ELR (cell line): ENCODE data around the gene CDKAL1.
A peak's percentile ranks its signal among the peaks of the same experiment; 100 is the strongest.
"Not testable (repeated sequence)": the region's sequence is repeated elsewhere in the genome, so short reads cannot be mapped to it uniquely, and the experiment has no call there.

Experiments used
- DNase-seq: peaks from one replicate; pipeline ENCODE4 v3.0.0-alpha.2; 2015; ENCODE audit warnings: low read depth

CDKAL1 gene

DNA sequence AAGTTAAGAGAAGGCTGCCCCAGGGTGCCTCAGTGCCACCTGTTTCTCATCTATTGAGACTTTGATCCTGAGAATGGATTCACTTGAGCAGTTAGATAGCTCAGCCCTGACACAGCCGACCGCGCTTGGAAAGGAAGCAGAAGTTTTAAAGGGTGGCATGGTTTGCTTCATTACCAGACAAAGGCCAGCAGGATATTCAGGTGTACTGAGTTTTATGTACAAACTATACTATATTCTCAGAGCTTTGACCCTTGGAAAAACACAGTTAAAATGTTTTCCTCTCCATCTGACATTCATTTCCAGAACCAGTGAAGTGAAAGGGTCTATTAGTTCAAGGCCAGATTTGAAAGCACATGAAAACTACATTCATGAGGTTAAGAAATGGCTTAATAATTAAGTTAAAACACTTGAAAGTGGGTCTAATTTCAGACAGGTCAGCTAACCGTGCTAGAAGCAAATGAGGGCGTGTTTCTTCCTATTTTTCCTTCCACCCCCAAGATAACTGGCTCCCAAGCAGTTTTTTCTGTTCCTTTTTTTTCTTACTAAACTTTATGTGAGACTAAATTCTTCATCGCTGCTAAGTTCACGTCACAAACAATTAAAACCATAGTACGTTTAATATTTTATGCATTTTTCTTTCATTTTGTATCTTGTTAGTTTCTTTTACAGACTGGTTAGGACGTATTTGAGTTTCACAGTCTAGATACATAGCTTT is 674.0 kb downstream of the CDKAL1 start:
- no peak for DNase-seq

DNA sequence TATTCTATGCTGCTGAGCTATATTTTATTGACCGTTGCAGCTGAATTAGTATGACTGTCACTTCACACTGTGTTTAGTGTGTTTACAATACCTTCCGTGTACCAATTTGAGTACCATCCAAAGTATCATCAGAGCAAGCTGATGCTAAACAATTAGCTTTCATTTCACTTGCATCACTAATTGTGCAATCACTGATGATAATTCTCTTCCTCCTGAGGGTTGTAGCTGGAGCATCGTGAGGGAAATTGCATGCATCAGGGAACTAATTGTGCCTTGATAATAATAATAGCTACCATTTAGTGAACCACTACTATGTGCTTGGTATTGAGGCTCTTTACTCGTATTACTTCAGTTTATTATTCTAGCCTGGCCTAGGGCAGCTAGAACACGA is 674.5 kb downstream of the CDKAL1 start:
- no peak for DNase-seq

DNA sequence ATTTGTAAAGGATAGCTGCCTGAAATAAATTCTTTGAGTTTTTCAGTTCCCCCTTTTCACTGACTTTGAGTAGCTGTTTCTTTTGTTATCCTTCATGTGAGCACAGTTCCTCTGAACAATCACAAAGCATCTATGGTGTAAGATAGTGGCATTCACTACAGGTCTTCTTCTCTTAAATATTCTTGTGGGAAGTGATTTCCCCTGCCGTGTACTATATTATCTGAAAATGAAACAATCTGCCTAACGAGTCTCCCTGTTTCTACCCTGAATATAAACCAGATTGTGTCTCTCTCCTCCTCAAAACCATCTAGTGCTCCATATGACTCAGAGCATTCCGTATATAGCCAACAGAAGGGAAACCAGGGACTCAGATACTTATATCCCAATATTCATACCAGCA is 679.2 kb downstream of the CDKAL1 start:
- no peak for DNase-seq

DNA sequence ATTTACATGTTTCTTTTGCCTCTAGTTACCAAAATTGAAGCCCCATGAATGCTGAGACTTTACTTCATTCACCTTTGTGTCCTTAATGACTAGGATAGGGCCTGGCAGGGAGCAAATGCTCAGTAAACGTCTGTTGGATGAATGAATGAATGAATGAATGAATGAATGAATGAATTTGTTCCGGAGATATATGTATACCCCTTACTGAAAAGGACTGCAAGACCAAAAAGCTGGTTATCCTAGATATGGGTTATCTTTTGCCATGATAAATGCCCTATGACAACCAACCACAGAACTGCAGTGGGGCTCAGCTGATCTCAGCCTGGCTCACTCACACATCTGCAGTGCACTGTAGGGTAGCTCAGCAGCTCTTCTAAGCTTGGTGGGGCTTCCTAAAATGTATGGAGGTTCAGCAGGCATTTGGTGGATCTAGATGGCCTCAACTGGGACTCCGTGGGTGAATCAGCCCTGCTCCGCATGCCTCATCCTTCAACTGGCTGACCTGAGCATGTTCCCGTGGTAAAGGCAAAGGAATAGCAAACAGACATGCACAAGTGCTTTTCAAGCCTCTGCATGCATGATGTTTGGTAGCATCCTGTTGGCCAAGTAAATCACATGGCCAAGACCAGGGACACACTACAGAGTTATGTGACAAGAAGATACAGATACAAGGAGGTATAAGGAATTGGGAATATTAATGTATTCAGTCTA is 680.6 kb downstream of the CDKAL1 start:
- no peak for DNase-seq

DNA sequence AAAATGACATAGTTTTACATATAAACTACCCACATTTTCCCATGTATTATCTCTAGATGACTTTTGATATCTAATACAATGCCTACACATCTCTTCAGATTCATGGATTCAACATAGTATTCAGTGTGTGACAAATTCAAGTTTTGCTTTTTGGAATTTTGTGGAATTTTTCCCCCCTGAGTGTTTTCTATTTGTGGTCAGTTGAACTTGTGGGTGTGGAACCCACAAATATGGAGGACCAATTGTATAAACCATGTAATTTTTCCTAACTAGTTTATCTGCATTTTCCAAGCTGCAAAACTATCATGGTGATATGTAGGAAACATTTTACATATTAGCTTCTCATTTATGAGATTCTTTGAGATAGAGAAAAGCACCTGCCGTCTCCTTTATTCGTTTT is 685.0 kb downstream of the CDKAL1 start:
- DNase-seq = no peak

DNA sequence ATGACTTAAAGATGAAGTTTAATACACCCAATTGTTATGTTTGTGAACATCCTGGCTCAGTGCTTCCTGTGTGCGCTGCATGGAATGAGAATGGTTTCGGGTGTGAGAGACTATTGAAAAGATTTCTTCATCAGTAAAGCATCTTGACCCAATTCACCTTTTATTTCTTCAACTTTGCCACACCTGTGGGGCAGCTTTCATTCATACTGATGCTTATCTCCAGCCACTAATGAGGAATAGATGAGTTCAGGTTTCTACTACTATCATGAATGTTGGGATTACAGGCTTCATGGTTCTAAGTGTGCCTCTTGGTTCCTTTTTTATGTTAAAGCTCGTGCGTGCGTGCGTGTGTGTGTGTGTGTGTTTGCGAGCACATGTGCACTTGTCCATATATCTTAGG is 685.6 kb downstream of the CDKAL1 start:
- no peak for DNase-seq

DNA sequence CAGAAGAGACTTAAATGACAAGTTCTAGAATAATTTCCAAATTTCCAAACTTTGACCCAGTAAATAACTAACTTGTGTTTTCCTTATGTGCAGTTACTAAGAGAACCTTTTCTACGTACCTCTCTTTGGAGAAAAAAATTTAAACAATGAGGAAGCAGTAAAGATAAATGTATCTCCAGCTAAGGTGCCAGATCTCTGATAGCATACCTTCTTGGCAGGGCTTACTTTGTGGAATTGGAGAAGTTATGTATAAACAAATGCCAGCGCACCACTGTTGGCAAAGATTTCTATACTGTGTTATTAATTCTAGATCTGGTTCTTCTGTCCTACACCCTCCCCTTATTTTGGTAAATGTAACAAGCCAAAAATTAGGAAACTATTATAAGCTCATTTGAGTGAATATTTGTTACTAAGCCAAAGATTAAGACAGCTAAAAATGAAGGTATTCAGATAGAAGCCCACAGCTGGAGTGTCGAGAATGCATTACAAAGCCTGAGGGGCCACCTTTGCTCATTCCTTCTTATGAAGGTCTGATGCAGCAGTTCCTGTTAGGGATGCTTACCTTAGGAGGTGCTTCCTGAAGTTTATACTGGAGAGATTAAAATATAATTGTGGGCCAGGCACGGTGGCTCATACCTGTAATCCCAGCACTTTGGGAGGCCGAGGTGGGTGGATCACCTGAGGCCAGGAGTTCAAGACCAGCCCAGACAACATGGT is 686.2 kb downstream of the CDKAL1 start:
- no peak for DNase-seq

DNA sequence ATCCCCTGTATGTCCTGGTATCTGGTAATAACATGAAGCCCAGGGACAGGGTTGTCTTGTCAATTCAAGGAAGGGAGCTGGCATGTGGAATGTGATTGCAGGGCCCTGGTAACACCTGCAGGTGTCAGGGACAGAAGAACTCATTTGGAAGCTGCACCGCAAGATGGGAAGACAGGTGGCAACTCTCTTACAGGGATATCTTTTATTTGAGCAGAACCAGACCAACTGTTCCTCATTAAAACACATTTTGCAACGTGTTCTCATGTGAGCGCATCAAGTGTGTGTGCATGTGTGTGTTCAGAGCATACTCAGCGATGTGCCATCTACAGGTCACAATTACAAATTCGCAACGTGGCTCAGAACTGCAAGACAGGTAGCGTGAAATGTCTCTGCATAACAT is 688.4 kb downstream of the CDKAL1 start:
- no peak for DNase-seq

DNA sequence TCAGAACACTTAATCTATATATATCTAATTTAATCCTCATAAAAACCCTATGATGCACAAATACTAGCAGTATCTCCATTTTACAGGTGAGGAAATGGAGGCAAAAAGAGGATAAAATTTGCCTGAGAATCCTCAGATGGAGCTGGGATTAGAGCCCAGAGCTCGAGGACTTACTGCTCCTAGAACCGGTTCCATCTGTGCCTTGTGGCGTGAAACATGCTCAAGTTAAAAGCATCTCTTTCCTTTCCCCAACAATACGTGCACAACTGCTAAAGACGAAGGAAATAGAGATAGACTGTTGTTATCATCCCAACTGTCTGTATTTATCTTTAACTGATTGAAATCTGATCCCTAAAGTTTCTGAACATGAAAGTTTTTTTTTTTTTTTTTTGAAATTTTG is 691.7 kb downstream of the CDKAL1 start:
- DNase-seq = no peak

DNA sequence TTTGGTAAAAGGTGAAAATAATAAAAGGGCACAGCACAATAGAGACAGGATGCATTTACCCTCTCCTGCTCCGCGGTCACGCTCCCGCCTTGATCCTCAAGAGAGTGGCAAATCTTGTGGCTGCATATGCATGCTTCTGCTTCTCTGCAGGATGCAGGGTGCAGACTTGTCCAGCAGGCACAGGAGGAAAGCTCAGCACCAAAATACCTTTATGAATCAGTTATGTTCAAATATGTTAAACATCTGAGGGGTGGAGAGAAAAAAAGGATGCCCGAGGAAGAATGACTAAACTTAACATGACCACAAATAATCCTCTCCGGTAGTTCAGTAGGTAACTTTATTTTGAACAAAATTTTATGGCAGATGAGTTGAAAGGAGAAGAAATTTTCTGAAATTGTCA is 693.2 kb downstream of the CDKAL1 start:
- peak; percentile 86 for DNase-seq

DNA sequence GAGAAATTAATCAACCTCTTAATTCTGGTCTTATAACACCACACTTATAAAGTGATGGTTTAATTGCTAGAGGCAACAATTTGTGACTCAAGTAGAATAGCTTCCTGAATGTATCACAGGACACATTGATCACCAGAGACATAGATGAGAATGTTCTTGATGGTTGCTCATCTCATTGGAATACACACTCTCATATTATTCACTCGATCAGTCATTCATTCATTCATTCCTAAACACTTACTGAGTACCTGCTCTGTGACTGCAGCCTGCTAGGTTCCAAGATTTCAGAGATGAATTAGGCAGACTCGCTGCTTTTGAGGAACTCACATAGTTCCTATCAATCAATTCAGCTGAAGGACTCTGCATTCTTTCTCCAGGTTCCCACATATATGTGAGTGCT is 694.2 kb downstream of the CDKAL1 start:
- peak; percentile 87 for DNase-seq

DNA sequence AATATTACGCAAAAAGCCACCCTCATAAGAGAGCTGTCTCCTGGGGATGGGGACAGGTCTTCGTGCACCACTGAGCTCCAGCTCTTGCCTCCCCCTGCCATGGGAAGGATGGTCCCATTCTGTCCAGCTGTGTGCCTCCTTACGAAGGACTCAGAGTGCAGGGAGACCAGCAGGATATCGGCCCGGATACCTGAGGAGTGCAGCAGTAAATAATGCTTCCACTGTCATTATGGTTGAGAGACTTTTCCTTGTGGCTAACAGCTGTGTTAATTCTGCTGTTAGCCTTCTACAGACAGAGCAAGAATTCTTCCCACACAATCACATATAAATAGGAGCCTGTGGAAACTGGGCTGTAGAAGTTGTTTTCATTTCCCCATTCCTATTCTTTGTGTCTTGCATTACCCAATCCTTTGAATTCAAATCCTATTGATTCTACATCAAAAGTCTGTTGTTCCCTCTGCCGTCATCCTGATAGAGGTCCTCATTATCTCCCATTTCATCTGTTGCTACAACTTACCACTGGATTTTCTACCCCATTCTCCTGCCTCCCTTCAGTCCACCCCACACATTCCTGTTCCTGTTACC is 694.7 kb downstream of the CDKAL1 start:
- no peak for DNase-seq

DNA sequence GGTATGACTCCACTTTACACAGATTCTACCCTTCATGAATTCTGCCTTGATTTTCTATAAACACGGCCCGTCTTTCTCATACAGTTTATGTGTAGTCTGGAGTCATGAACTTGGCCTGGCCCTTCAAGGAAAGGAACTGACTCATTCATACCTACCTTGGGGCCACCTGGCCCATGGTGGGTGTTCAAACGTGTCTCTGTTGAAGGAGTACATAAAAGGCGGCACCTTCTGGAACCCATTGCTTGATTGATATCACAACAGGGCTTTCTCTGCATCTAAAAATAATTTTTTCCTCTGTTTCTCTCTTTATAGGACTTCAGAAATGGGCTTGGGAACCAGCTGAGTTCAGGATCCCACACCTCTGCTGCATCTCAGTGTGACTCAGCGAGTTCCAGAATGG is 696.3 kb downstream of the CDKAL1 start:
- DNase-seq = no peak

DNA sequence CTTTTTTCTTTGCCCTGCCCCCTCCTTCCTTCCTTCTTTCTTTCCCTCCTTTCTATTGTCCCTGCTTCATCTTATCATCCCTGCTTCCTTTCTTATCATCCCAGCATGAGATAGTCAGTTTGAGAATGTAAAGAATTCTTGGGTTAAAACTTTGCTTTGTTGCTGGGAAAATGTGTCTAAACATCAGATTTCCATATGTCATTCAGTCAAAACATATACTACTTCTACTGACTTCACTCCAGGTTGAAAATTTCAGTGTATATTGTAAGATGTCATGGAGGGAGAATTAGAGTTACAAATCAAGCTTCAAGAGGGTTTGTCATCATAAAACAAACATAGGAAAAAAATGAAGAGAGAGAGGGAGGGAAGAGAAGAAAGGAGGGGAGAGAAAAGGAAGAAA is 700.9 kb downstream of the CDKAL1 start:
- DNase-seq = no peak

DNA sequence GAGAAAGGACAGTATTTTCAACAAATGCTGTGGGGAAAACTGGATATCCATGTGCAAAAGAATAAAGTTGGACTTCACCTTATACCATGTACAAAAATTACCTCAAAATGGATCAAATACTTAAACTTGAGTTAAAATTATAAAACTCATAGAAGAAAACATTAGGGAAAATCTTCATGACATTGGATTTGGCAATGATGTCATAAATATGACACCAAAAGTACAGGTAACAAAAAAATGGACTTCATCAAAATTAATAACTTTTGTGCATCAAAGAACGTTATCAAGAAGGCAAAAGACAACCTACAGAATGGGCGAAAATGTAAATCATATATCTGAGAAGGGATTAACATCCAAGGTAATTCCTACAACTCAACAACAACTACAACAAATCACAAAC is 704.0 kb downstream of the CDKAL1 start:
- DNase-seq = no peak

DNA sequence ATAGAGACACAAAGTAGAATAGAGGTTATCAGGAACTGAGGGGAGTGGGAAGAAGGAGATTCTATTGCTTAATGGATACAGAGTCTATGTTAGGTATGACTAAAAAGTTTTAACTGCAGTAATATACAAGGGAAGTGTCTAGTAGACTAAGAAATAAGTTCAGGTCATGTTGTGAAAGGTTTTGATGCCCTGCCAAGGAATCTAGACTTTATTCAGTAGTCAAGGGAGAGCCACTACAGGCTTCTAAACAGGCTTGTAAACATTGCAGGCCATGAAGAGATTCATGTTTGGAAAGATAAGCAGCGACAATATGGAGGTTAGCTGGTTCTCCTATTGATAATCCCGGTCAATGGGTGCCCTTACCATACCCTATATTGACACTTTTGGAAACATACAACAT is 706.5 kb downstream of the CDKAL1 start:
- no peak for DNase-seq

DNA sequence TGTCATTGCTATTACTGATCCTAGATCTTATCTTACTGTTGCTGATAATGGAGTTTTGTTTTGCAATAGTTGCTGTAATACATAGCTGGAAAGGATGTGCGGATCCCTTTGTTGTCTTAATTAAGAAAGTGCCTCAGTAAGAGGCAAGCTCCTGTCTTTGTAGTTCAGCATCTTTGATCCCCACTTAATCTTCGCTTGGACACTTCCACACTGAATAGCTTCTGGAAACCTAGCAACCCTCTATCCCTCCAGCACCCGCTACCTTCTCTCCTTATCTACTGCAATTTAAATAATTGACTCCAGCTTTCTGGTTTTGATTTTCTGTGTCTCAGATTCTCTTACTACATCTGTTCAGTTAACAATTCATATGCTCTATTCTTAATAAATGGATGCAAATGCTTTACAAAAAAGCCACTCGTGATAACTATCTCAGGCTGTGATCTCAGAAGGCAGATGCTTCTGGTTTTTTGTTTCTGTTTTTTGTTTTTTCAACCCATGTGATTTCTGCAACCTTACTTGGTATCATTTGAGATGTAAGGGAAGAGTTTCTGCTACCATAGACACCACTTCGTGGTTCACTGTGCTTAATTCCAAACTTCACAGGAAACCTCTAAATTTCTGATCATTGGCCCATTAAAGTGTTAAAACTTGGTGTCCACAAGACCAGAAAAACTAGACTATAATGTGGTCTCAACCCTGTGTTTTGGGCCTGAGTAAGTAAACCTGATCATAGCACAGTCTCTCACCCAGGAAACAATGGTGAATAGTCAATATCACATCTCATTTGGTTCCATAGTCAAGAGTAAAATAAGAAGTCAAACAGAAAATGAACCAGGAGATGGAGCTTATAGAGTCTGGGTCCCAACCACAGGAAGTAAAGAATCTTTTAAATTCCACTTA is 707.2 kb downstream of the CDKAL1 start:
- DNase-seq = no peak

DNA sequence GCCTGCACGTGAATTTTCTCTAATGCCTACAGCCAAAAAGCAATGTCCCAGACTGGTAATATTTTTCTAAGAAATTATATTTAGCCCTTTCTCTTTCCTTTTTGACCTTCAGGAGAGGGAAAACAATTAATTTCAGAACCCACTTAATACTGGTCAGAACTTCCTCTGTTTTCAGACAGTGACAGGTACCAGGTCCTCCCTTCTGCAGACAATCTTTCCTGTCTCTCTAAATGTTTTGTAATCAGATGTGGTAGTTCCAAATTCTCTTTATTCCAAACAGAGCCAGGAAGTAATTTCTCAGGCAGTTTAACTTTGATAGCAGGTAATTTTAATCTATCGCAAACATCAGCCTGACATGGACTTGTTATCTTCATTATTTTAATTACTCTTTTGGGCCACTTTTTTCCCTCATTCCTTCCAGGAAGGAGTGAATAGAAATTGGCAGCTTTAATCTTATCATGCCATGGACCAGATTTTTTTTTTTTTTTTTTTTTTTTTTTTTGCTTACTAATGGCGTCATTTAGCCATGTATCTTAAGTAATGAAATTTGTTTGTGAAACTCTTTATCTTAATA is 710.7 kb downstream of the CDKAL1 start:
- no peak for DNase-seq

DNA sequence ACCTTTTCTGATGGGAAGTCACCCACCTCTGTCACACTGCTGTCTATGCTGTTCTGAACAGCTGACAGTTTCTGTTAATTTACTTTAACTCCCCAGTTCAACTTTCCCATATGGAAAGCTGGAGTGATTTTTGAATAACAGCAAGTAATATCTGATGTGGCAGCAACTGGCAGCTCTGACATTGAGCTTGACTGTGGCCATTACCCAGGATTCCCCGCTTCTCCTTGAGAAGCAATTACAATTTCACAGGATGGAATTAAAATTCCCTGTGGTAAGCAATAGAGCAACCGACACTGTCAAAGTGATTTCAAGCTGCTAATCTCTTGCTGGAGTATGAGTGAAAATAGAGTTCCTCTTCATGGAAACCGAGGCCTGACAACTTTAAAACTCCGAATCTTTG is 711.2 kb downstream of the CDKAL1 start:
- DNase-seq = no peak

DNA sequence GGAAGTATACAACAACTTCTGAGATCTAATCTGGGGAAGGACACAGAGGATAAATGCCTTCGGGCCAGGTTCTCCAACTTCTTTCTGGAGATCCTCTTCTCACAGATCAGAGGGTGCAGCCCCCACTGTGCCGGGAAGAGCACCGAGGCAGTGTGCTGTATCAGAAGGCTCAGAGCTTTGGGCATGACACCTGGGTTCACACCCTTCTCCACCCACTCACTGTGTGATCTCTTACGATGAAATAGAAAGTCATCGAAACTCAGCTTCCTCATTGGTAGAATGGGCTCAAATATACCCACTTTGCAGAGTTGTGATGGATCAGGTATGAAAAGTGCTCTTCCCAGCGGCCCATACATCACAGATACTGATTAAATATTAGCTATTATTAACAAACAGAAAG is 711.8 kb downstream of the CDKAL1 start:
- no peak for DNase-seq

DNA sequence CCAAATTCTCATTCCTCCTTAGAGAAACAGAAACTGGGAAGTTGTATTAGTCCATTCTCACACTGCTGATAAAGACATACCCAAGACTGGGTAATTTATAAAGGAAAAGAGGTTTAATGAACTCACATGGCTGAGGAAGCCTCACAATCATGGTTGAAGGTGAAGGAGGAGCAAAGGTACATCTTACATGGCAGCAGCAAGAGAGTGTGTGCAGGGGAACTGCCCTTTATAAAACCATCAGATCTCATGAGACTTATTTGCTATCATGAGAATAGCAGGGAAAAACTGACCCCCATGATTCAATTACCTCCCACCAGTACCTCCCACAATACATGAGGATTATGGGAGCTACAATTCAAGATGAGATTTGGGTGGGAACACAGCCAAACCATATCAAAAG is 720.2 kb downstream of the CDKAL1 start:
- not testable (repeated sequence) for DNase-seq

DNA sequence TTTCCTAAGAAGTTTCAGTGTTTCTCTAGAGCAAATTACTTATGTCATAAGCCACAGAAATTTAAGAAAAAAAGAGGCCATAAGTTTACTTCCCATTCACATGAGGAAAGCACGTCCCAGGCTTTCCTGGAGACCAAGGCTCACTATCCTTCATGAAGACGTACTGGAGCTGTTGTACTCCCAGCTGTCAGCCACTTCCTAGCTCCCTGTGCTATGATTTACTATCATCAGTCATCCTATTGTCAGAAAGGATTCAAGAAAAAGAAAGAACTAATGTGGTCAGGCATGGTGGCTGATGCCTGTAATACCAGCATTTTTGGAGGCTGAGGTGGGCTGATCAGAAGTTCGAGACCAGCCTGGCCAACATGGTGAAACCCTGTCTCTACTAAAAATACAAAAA is 721.9 kb downstream of the CDKAL1 start:
- no peak for DNase-seq
